ENCODE data around the gene REXO5. TPM values are rescaled to one million over a fixed set of nuclear protein-coding genes. Genes with fewer than 3 reads are reported as not detected.

The REXO5 gene
- total RNA-seq, 1 experiment from 2014 or later, result 8.5 TPM

- H3K27ac Mint-ChIP-seq, result no peak overlapping the region; the same call in 1 of the 2 replicates
- 0 out of 2 replicates have a peak, but pooled peaks cover 3% of the 10 kb centered on the region for H3K9me3 Mint-ChIP-seq
- H3K4me3 Mint-ChIP-seq, result no peak overlapping the region
- DNase-seq (ENCODE audit: low spot score), result no peak
- ATAC-seq, result no peak
- ChIA-PET CTCF (interaction anchor here (0.9 to 1.6 kb wide), 10 partner anchors 8 to 209 kb away, joined by 3 to 9 read pairs (median 3); no protein-coding TSS in a partner anchor), POLR2A (no interaction called here)
- H3K4me1 Mint-ChIP-seq, result peaks cover 38% of the 10 kb centered on the region
- TF ChIP-seq MYBL2 (CRISPR knock-in tag; IDR thresholded peaks at IDR 0.05), result no peak
- no peak for TF ChIP-seq ZNF263 (CRISPR knock-in tag; IDR thresholded peaks at IDR 0.05; ENCODE audit: low read depth)
- no peak for TF ChIP-seq E2F1 (CRISPR knock-in tag; IDR thresholded peaks at IDR 0.05)
- TF ChIP-seq, protein P1, sequence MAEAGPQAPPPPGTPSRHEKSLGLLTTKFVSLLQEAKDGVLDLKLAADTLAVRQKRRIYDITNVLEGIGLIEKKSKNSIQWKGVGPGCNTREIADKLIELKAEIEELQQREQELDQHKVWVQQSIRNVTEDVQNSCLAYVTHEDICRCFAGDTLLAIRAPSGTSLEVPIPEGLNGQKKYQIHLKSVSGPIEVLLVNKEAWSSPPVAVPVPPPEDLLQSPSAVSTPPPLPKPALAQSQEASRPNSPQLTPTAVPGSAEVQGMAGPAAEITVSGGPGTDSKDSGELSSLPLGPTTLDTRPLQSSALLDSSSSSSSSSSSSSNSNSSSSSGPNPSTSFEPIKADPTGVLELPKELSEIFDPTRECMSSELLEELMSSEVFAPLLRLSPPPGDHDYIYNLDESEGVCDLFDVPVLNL (CRISPR knock-in tag; IDR thresholded peaks at IDR 0.05; ENCODE audit: borderline replicate concordance, low read depth), result no peak
- no peak for TF ChIP-seq CDX4 (CRISPR knock-in tag; IDR thresholded peaks at IDR 0.05; ENCODE audit: borderline replicate concordance)
- TF ChIP-seq ELF4 (CRISPR knock-in tag; IDR thresholded peaks at IDR 0.05; ENCODE audit: low read depth), result no peak
- TF ChIP-seq ZNF396 (CRISPR knock-in tag; IDR thresholded peaks at IDR 0.05; ENCODE audit: borderline replicate concordance), result no peak
- no peak for TF ChIP-seq ESRRA (CRISPR knock-in tag; IDR thresholded peaks at IDR 0.05; ENCODE audit: borderline replicate concordance)
- TF ChIP-seq ZNF423 (CRISPR knock-in tag; IDR thresholded peaks at IDR 0.05), result no peak
- TF ChIP-seq FOXP4 (CRISPR knock-in tag; IDR thresholded peaks at IDR 0.05), result no peak
- no peaks in the 10 kb centered on the region for H3K36me3 Mint-ChIP-seq
- no peaks in the 10 kb centered on the region for H3K27me3 Mint-ChIP-seq (ENCODE audit: low read depth)
These were observed 67.8 kb downstream of the REXO5 start for GRCh38 chr16:20874088-20874581.

- H3K4me3 Mint-ChIP-seq, result no peak overlapping the region
- DNase-seq (ENCODE audit: low spot score) (no peak), ATAC-seq (no peak)
- 0 out of 2 replicates have a peak, but pooled peaks cover 3% of the 10 kb centered on the region for H3K9me3 Mint-ChIP-seq
- peaks cover 48% of the 10 kb centered on the region for H3K4me1 Mint-ChIP-seq
- ChIA-PET CTCF (interaction anchor here (0.7 to 1.6 kb wide), 11 partner anchors 9 to 213 kb away, joined by 3 to 9 read pairs (median 3); no protein-coding TSS in a partner anchor), POLR2A (interaction anchor here (0.6 kb wide), 1 partner anchor 1002 kb away, joined by 3 read pairs; no protein-coding TSS in a partner anchor)
- TF ChIP-seq ZNF532 (CRISPR knock-in tag; IDR thresholded peaks at IDR 0.05; ENCODE audit: borderline replicate concordance), result no peak
- no peak for TF ChIP-seq ESRRA (CRISPR knock-in tag; IDR thresholded peaks at IDR 0.05; ENCODE audit: borderline replicate concordance)
- TF ChIP-seq CREB1 (CRISPR knock-in tag; IDR thresholded peaks at IDR 0.05), result no peak
- TF ChIP-seq ZNF512 (CRISPR knock-in tag; IDR thresholded peaks at IDR 0.05; ENCODE audit: borderline replicate concordance), result no peak
- no peak for TF ChIP-seq ETV6 (CRISPR knock-in tag; IDR thresholded peaks at IDR 0.05)
- H3K27me3 Mint-ChIP-seq (ENCODE audit: low read depth), result no peaks in the 10 kb centered on the region
- no peaks in the 10 kb centered on the region for H3K36me3 Mint-ChIP-seq
- peak overlapping the region; percentile 46 for H3K27ac Mint-ChIP-seq
These were observed 69.0 kb downstream of the REXO5 start for GRCh38 chr16:20875355-20875650.
